ENCODE results near the gene NETO2. TPM values are rescaled to one million over a fixed set of nuclear protein-coding genes. Genes with fewer than 3 reads are reported as not detected.

Gene NETO2, protein sequence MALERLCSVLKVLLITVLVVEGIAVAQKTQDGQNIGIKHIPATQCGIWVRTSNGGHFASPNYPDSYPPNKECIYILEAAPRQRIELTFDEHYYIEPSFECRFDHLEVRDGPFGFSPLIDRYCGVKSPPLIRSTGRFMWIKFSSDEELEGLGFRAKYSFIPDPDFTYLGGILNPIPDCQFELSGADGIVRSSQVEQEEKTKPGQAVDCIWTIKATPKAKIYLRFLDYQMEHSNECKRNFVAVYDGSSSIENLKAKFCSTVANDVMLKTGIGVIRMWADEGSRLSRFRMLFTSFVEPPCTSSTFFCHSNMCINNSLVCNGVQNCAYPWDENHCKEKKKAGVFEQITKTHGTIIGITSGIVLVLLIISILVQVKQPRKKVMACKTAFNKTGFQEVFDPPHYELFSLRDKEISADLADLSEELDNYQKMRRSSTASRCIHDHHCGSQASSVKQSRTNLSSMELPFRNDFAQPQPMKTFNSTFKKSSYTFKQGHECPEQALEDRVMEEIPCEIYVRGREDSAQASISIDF
- 34.4 and 36.9 TPM in 2 replicates for total RNA-seq

DNA sequence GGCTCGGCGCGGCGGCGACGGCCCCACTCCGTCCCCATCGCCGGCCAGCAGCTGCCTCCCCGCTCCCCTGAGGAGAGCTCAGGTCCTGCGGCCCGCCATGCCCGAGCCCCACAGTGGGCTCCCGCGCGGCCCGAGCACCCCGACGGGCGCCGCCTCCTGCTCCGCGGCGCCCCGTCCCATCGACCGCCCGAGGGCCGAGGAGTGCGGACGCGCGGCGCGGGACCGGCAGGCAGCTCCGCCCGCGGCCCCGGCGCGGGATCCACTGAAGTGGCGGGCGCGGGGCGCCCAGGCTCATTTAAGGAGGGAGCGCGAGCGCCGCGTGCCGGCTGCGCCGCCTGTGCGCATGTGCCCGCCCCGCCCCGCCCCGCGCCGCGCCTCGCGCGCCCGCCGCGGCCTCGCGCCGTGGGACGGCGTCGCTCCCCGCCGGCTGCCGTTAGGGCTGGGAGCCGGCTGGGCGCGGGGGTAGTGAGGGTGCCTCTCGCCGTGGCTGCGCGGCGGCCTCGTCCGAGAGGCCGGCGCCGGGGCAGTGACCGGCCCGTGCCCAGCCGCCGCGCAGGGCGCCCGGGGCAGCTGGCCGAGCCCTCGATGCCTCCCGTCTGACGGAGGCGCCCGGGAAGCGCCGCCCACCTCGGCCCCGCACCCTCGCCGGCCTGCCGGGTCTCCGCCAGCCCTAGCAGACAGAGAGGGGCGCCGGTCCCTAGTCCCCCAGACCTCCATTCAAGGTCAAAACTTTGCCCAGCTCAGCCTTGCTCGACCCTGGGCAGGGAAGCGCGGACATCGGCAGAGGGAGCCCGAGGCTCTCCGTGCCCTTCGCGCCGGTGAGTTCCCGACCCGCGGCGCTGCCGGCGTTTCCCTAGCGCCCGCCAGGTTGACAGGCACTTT, at the start of gene NETO2:
Gene NETO2 (minus strand): TSS at position 269 of the 882 bp plus-strand sequence. CDS start 333 bp downstream, outside the sequence.

Other genes with a start within 250 kb of the NETO2 start
- gene DNAJA2, start 170.3 kb downstream of the NETO2 start, total RNA-seq, result 70.2 and 80.2 TPM in 2 replicates